Umbilical cord (tissue), 2 donors: Measurements from ENCODE around the gene WWOX. TPM values are rescaled to one million over a fixed set of nuclear protein-coding genes. Genes with fewer than 3 reads are reported as not detected.
A peak's percentile ranks its signal among the peaks of the same experiment; 100 is the strongest.

ENCODE experiments used
- DNase-seq: peaks from one replicate; pipeline ENCODE4 v3.0.0-alpha.2; 2015; ENCODE audit warnings: low spot score
- total RNA-seq: library from RNA; depleted of rRNA; stranded (reverse); fragments of >200 nt; gene quantifications from one replicate; pipeline ENCODE4 v1.2.3, GENCODE V29; 2014; ENCODE audit warnings: low replicate concordance; ENCODE audit not compliant: insufficient read depth

WWOX gene
- total RNA-seq, 1 donor from 2014 or later, result 54.4 TPM

- DNase-seq, result peak; percentile 89
Observed at GRCh38 chr16:78760611-78761010, 661.2 kb downstream of the WWOX start.

- no peak for DNase-seq
Observed at GRCh38 chr16:78761427-78761826, 662.0 kb downstream of the WWOX start.

GRCh38 chr16:78762222-78762621 lies 662.8 kb downstream of the WWOX start:
- no peak for DNase-seq

GRCh38 chr16:78763821-78764440 lies 664.5 kb downstream of the WWOX start:
- DNase-seq, result peak; percentile 27

- DNase-seq, result no peak
Observed at GRCh38 chr16:78764478-78764877, 665.0 kb downstream of the WWOX start.

- no peak for DNase-seq
Observed at GRCh38 chr16:78768226-78768625, 668.8 kb downstream of the WWOX start.

GRCh38 chr16:78768718-78769117 lies 669.3 kb downstream of the WWOX start:
- no peak for DNase-seq

- DNase-seq, result peak; percentile 22
Observed at GRCh38 chr16:78770353-78771091, 671.1 kb downstream of the WWOX start.

- DNase-seq, result no peak
Observed at GRCh38 chr16:78773291-78773702, 673.8 kb downstream of the WWOX start.

GRCh38 chr16:78773706-78774105 lies 674.3 kb downstream of the WWOX start:
- no peak for DNase-seq

- DNase-seq, result no peak
Observed at GRCh38 chr16:78775161-78775561, 675.7 kb downstream of the WWOX start.

GRCh38 chr16:78778101-78779004 lies 678.9 kb downstream of the WWOX start:
- DNase-seq, result no peak

- DNase-seq, result no peak
Observed at GRCh38 chr16:78780808-78781207, 681.4 kb downstream of the WWOX start.

GRCh38 chr16:78782572-78782971 lies 683.1 kb downstream of the WWOX start:
- no peak for DNase-seq

- no peak for DNase-seq
Observed at GRCh38 chr16:78783570-78784079, 684.2 kb downstream of the WWOX start.

- DNase-seq, result no peak
Observed at GRCh38 chr16:78784771-78785170, 685.3 kb downstream of the WWOX start.

GRCh38 chr16:78785218-78785617 lies 685.8 kb downstream of the WWOX start:
- DNase-seq, result no peak

GRCh38 chr16:78786635-78787034 lies 687.2 kb downstream of the WWOX start:
- no peak for DNase-seq

GRCh38 chr16:78788276-78788675 lies 688.8 kb downstream of the WWOX start:
- DNase-seq, result no peak

- no peak for DNase-seq
Observed at GRCh38 chr16:78788696-78789095, 689.2 kb downstream of the WWOX start.

GRCh38 chr16:78789561-78789960 lies 690.1 kb downstream of the WWOX start:
- DNase-seq, result no peak

GRCh38 chr16:78791011-78791410 lies 691.6 kb downstream of the WWOX start:
- DNase-seq, result no peak
